HEK293 (cell line): ENCODE measurements around the gene SLC37A3.

Experiments
- CTCF ChIA-PET: fragments of 350-600 bp; formaldehyde crosslinking; extraction: SDS; loops from one replicate; lab custom pipeline; 2021; ENCODE audit warnings: antibody characterized with exemption; lab: Yijun Ruan, JAX
- POLR2A ChIA-PET: fragments of 300-600 bp; formaldehyde crosslinking; extraction: SDS; loops from one replicate; lab custom pipeline; 2020; ENCODE audit warnings: antibody characterized with exemption, inconsistent platforms; lab: Yijun Ruan, JAX
- H3K27ac ChIP-seq: fragments of 200-500 bp; sonication (Bioruptor generic); 2 replicates; pipeline ENCODE4 v1.5.1; 2014; ENCODE audit warnings: low read depth, low read length, control low read depth, inconsistent platforms; ENCODE audit errors: extremely low read depth
- H3K36me3 ChIP-seq, 2 experiments: fragments of 200-500 bp in 1 of 2; sonication (Bioruptor generic) in 1 of 2; 1 replicate in 1 of 2; 2 replicates in 1 of 2; pipeline ENCODE4 v1.5.1; 2014 to 2017; ENCODE audit warnings: inconsistent platforms in 2 of 2, low read length in 2 of 2; ENCODE audit not compliant: control insufficient read depth in 2 of 2, insufficient read depth in 1 of 2
- H3K4me1 ChIP-seq: fragments of 200-500 bp; sonication (Bioruptor generic); 2 replicates; pipeline ENCODE4 v1.5.1; 2014; ENCODE audit warnings: mild to moderate bottlenecking, low read length, inconsistent platforms; ENCODE audit not compliant: control insufficient read depth, insufficient read depth
- H3K4me3 ChIP-seq: 2 replicates; pipeline ENCODE4 v1.5.1; 2011; ENCODE audit warnings: low read depth, mild to moderate bottlenecking, control low read depth, low read length, moderate library complexity
- H3K9me3 ChIP-seq: fragments of 200-500 bp; sonication (Bioruptor generic); 2 replicates; pipeline ENCODE4 v1.5.1; 2014; ENCODE audit warnings: low read depth, low read length, inconsistent platforms; ENCODE audit not compliant: control insufficient read depth, insufficient read depth
- MEIS1 ChIP-seq: sonication (generic); formaldehyde crosslinking; IDR thresholded peaks from 2 replicates; pipeline ENCODE4 v1.8.1; 2022; ENCODE audit warnings: missing genetic modification reagents, mild to moderate bottlenecking, borderline replicate concordance
- SALL2 ChIP-seq: fragments of 450-650 bp; formaldehyde crosslinking; IDR thresholded peaks from 2 replicates; pipeline ENCODE4 v1.5.0; 2017; ENCODE audit warnings: missing biosample characterization, mild to moderate bottlenecking, missing genetic modification characterization, borderline replicate concordance
- SP7 ChIP-seq: fragments of 450-650 bp; formaldehyde crosslinking; IDR thresholded peaks from 2 replicates; pipeline ENCODE4 v1.5.1; 2016; ENCODE audit warnings: missing biosample characterization, missing genetic modification characterization
- ZFP41 ChIP-seq: fragments of 450-650 bp; formaldehyde crosslinking; IDR thresholded peaks from 2 replicates; pipeline ENCODE4 v1.5.1; 2016; ENCODE audit warnings: missing biosample characterization, missing genetic modification characterization, borderline replicate concordance
- ZNF114 ChIP-seq: fragments of 450-650 bp; formaldehyde crosslinking; IDR thresholded peaks from 2 replicates; pipeline ENCODE4 v1.5.0; 2017; ENCODE audit warnings: missing biosample characterization, missing genetic modification characterization
- ZNF140 ChIP-seq: fragments of 450-650 bp; formaldehyde crosslinking; IDR thresholded peaks from 2 replicates; pipeline ENCODE4 v1.5.1; 2016; ENCODE audit warnings: missing biosample characterization, missing genetic modification characterization
- ZNF423 ChIP-seq: fragments of 450-650 bp; formaldehyde crosslinking; IDR thresholded peaks from 2 replicates; pipeline ENCODE4 v1.5.1; 2016; ENCODE audit warnings: missing biosample characterization, missing genetic modification characterization
- ZNF521 ChIP-seq: fragments of 450-650 bp; formaldehyde crosslinking; IDR thresholded peaks from 2 replicates; pipeline ENCODE4 v1.5.1; 2017; ENCODE audit warnings: missing biosample characterization, mild to moderate bottlenecking, missing genetic modification characterization
- ZNF600 ChIP-seq: fragments of 450-650 bp; formaldehyde crosslinking; IDR thresholded peaks from 2 replicates; pipeline ENCODE4 v1.5.1; 2016; ENCODE audit warnings: missing biosample characterization, missing genetic modification characterization
- ZNF777 ChIP-seq: fragments of 450-650 bp; formaldehyde crosslinking; IDR thresholded peaks from 2 replicates; pipeline ENCODE4 v1.5.1; 2017; ENCODE audit warnings: missing biosample characterization, missing genetic modification characterization, borderline replicate concordance
- ZNF843 ChIP-seq: fragments of 450-650 bp; formaldehyde crosslinking; IDR thresholded peaks from 2 replicates; pipeline ENCODE4 v1.5.1; 2016; ENCODE audit warnings: missing biosample characterization, missing genetic modification characterization
- TF ChIP-seq, protein P1 (sequence below): fragments of 450-650 bp; formaldehyde crosslinking; IDR thresholded peaks from 2 replicates; pipeline ENCODE4 v1.5.1; 2016; ENCODE audit warnings: missing biosample characterization, missing genetic modification characterization
- TF ChIP-seq, protein P2 (sequence below): fragments of 450-650 bp; IDR thresholded peaks from 2 replicates; pipeline ENCODE4 v1.5.1; 2018; ENCODE audit warnings: missing biosample characterization, missing genetic modification characterization
- TF ChIP-seq, protein P3 (sequence below): fragments of 450-650 bp; formaldehyde crosslinking; IDR thresholded peaks from 2 replicates; pipeline ENCODE4 v1.5.1; 2017; ENCODE audit warnings: missing biosample characterization, missing genetic modification characterization

The SLC37A3 gene

DNA sequence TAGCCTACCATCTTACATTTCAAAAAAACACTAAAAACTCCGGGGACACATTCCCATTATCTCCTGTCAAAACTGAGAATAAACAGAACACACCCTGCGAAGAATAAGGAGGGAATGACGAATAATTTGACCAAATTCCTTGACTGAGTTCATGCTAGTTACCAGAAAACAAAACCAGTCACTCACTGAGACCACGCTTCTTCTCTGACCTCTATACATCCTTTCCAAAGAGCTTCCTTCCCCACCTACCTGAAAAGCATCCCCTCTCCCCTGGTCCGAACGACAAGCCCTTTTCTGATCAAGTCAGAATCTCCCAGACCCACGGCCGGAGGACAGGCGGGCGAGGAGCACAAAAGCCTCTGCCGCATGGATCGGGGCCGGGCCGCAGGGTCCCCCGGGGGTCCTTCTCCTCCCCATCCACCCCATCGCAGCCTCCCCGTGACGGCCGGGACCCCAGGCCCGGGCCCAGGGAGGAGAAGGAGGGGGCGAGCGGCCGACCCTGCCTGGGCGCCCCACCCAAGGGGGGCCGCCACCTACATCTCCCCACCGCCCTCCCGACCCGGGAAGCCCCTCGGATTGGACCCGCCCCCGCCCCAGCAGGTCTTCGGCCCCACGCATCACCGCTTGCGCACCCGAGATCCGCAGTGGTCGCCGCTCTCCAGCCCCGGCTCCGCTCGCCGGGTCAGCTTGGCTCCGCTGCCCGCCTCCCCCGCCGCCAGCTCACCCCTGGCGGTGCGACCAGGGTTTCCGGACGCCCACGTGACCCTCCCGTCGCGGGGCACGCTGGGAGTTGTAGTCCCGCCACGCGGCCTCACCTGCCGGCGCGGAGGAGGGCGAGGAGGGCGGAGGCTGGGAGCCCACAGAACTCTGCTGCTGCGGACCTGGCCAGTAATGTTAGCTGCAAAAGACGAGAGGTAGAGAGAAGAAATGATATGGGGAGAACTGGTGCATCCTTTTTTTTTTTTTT lies at the start of gene SLC37A3 (continued):
- TF ChIP-seq, protein P1, sequence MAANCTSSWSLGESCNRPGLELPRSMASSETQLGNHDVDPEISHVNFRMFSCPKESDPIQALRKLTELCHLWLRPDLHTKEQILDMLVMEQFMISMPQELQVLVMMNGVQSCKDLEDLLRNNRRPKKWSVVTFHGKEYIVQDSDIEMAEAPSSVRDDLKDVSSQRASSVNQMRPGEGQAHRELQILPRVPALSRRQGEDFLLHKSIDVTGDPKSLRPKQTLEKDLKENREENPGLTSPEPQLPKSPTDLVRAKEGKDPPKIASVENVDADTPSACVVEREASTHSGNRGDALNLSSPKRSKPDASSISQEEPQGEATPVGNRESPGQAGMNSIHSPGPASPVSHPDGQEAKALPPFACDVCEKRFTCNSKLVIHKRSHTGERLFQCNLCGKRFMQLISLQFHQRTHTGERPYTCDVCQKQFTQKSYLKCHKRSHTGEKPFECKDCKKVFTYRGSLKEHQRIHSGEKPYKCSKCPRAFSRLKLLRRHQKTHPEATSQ (tag by site-specific recombination): no peak
- TF ChIP-seq ZNF423 (tag by site-specific recombination): peak; percentile 64

DNA sequence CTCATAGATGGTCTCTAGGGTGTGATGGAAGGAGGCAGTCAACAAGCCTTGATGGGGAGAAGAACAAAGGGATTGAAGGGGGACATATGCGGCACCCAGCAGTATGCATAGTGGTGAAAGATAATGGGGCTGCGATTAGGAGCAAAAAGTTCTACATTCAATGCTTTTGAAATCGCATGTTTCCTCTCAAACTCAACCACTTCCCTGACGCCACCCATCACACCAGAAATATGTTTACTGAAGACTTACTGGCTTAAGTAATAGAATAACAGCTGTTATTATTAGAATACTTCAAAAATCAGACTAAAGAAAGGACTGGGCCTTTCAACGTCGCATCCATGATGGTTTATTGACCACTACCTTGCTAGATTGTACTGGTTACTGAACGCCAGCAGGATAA lies 49.5 kb upstream of the SLC37A3 start:
- ChIA-PET POLR2A (no interaction called here), CTCF (interaction anchor here (0.7 to 0.8 kb wide), 2 partner anchors 23 to 27 kb away, joined by 3 read pairs; no protein-coding TSS in a partner anchor)
- Histone ChIP-seq H3K27ac (no peak overlapping the region), H3K4me3 (no peak overlapping the region), H3K9me3 (no peaks in the 10 kb centered on the region), H3K4me1 (no peaks in the 10 kb centered on the region), H3K36me3 (no peaks in the 10 kb centered on the region)
- TF ChIP-seq, protein P2, sequence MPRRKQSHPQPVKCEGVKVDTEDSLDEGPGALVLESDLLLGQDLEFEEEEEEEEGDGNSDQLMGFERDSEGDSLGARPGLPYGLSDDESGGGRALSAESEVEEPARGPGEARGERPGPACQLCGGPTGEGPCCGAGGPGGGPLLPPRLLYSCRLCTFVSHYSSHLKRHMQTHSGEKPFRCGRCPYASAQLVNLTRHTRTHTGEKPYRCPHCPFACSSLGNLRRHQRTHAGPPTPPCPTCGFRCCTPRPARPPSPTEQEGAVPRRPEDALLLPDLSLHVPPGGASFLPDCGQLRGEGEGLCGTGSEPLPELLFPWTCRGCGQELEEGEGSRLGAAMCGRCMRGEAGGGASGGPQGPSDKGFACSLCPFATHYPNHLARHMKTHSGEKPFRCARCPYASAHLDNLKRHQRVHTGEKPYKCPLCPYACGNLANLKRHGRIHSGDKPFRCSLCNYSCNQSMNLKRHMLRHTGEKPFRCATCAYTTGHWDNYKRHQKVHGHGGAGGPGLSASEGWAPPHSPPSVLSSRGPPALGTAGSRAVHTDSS: no peak
- TF ChIP-seq ZNF521 (tag by site-specific recombination) (no peak), ZNF777 (tag by site-specific recombination) (no peak), SALL2 (tag by site-specific recombination) (no peak), MEIS1 (CRISPR knock-in tag) (no peak), ZNF114 (tag by site-specific recombination) (no peak), ZNF140 (tag by site-specific recombination) (no peak)

DNA sequence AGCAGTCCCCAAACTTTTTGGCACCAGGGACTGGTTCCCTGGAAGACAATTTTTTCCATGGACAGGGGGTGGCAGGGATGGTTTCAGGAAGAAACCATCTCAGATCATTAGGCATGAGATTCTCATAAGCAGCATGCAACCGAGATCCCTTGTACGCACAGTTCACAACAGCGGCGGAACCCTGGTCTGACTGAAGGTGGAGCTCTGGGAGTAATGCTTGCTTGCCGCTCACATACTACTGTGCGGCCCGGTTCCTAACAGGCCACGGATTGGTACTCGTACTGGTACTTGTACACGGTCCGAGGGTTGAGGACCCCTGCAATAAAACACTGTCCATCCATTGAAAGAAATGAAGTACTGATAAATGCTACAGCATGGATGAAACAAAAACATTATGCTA lies 48.1 kb upstream of the SLC37A3 start:
- H3K4me1 ChIP-seq: no peaks in the 10 kb centered on the region
- TF ChIP-seq ZNF600 (tag by site-specific recombination): no peak
- no peak for TF ChIP-seq ZFP41 (tag by site-specific recombination)
- H3K27ac ChIP-seq: no peak overlapping the region
- H3K4me3 ChIP-seq: no peak overlapping the region
- H3K9me3 ChIP-seq: no peaks in the 10 kb centered on the region
- ChIA-PET CTCF (interaction anchor here (0.7 kb wide), 1 partner anchor 48 kb away, joined by 5 read pairs; the partner anchor contains the start of gene SLC37A3), POLR2A (interaction anchor here (0.5 kb wide), 1 partner anchor 178 kb away, joined by 3 read pairs; no protein-coding TSS in a partner anchor)
- no peaks in the 10 kb centered on the region for H3K36me3 ChIP-seq

GRCh38 chr7:140441519-140441918 lies 43.2 kb upstream of the SLC37A3 start:
- CTCF ChIA-PET: no interaction called here
- POLR2A ChIA-PET: no interaction called here
- no peaks in the 10 kb centered on the region for H3K36me3 ChIP-seq
- H3K4me1 ChIP-seq: no peaks in the 10 kb centered on the region
- no peaks in the 10 kb centered on the region for H3K9me3 ChIP-seq
- TF ChIP-seq SP7 (tag by site-specific recombination) (peak; percentile 94), ZNF843 (tag by site-specific recombination) (no peak)
- TF ChIP-seq, protein P3, sequence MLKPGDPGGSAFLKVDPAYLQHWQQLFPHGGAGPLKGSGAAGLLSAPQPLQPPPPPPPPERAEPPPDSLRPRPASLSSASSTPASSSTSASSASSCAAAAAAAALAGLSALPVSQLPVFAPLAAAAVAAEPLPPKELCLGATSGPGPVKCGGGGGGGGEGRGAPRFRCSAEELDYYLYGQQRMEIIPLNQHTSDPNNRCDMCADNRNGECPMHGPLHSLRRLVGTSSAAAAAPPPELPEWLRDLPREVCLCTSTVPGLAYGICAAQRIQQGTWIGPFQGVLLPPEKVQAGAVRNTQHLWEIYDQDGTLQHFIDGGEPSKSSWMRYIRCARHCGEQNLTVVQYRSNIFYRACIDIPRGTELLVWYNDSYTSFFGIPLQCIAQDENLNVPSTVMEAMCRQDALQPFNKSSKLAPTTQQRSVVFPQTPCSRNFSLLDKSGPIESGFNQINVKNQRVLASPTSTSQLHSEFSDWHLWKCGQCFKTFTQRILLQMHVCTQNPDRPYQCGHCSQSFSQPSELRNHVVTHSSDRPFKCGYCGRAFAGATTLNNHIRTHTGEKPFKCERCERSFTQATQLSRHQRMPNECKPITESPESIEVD (tag by site-specific recombination): 0 out of 2 replicates have a peak, but pooled peaks have one; percentile 20
- no peak overlapping the region for H3K4me3 ChIP-seq
- H3K27ac ChIP-seq: no peak overlapping the region
